ENCODE measurements around the gene ASIC2.

The ASIC2 gene

DNA sequence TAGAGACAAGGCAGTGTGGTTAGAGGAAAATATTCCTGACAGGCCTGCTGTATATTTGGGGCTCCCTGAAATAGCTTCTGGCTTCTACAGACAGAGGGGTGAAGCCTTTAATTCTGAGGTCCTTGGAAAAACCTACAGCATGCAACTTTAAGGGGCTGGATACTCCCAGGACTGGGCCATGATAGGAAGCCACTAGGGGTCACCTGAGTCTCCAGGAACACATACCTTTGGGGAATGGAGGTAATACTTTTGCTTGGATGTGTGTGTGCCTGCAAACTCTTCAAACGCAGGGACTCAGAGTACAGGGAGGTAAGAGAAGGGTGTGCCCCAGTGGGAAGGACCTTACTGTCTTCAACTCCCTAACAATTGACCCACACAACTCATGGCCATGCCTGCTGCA, 4.1 kb downstream of the ASIC2 start:
- no peak for DNase-seq (ENCODE audit: low read depth in 3 of 3)

DNA sequence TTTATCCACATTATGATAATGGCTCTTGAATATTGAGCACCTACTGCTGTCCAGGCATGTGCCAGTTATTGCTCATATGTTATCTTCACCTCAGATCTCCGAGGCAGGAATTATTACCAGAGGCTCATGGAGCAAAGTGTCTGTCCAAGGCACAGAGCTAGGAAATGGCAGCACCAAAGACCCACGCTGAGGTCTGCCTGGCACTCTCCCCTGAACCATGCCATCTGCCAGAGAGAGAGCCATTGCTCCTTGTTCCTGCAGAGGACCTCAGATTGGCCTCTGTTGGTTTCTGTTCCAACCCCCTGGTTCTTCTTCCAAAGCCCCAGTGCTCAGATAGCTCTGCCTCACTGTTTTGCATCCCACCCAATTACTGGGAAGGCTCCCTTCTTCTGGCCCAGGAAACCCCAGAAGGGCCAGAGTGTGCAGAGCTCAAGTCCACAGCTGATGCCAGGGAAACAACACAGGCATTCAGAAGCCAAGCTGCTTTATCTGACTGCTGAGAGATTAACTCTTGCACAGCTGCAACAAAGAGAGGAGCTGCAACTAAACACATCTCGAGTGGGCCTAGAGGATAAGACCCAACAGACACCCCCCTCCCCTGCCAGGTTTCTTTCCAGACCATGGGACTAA, 5.9 kb downstream of the ASIC2 start:
- DNase-seq (ENCODE audit: low read depth in 3 of 3) = no peak

DNA sequence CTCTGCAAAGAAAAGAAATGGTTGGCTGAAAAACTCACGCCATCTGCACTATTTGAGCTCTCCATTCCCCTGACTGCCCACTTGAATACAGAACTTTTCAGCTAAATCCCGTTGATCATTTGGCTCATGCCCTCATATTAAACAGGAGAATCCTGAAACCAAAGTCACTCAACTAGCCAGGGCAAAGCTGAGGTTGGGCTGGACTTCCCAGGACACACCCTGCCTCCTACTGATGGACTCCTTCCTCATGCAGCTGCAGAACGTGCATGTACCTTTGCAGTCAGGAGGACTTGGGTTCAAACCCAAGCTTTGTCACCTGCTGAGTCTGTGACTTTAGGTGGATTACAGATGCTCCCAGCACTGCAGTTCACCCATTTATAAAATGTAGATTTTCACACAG, 7.7 kb downstream of the ASIC2 start:
- no peak for DNase-seq (ENCODE audit: low read depth in 3 of 3)

DNA sequence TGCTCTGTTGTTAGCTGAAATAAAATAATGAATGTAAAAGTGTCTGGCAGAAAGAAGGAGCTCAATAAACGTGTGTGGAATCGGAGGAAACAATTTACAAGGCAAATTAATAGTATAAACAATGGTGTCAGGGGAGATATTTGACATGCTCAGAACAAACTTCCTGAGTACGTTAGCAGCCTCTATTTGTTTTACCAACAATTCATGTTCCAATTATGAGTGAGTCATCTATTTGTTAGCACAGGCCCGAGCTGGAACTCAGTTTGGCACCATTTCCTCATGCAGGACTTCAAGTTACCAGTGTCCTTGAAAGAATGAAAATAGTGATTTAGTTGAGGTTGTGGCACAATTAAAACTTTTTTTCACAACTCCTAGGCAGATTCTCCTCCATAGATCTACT, 9.1 kb downstream of the ASIC2 start:
- DNase-seq (ENCODE audit: low read depth in 3 of 3) = no peak

DNA sequence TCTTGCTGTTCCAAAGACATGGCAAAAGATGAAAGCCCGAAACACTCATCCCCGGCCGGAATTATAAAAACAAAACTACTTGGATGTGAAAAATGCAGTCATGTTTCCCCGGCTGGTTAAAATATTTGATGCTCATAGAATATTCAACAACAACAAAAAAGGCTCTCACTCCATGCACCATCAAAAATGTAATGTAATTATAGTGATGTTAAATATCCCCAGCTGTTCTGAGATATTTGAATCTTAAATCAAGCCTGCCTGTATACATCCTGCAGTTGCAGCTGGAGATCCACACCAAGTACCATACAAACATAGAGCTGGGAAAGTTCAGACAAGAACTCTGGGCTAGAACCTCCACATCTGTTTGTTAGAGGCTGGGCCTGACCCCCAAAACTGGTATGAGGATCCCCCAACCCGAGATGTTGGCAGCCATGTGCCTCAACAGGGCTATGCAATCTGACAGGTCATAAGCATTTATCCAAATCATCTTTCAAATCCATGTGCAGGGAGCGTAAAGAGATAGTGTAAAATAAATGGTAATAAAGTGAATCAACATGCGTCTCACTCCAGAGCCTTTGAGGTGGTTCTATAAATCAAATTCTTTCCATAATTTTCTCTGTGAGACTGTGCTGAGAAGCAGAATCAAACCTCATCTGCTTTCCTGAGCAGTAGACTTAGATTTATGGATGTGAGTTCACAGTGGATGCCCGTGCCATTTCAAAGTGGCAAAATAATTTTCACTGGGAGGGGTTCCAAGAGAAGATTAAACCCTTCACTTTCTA, 12.7 kb downstream of the ASIC2 start:
- no peak for DNase-seq (ENCODE audit: low read depth in 3 of 3)

DNA sequence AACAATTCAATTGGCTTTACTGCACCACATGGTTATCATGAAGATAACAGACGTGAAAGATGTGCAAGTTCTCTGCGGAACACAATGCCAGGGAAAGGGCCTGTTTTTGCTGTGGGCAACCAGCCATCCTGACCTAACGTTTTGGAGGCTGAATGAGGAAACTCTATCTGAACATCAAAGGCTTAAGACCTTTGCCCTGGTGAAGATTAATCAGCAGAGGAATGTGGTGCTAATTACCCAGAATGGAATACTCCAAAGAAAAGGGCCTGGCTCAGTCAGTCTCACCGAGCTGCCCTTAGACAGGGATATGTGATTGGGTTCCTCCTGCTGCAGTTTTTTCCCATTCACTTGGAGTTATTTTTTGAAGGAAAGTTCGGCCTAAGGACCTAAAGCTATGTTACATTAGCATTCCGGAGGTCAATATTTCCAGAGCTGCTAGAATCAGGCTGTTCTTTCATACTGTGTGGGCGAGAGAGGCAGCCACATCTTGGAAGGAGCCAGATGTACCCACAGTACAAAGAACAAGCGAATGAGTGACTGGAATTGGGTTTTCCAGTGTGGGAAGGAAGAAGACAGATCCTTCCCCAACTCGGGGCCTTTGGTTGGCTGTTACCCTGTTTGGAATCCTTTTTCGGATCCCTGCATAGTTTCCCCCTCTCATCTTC, 15.5 kb downstream of the ASIC2 start:
- no peak for DNase-seq (ENCODE audit: low read depth in 3 of 3)

DNA sequence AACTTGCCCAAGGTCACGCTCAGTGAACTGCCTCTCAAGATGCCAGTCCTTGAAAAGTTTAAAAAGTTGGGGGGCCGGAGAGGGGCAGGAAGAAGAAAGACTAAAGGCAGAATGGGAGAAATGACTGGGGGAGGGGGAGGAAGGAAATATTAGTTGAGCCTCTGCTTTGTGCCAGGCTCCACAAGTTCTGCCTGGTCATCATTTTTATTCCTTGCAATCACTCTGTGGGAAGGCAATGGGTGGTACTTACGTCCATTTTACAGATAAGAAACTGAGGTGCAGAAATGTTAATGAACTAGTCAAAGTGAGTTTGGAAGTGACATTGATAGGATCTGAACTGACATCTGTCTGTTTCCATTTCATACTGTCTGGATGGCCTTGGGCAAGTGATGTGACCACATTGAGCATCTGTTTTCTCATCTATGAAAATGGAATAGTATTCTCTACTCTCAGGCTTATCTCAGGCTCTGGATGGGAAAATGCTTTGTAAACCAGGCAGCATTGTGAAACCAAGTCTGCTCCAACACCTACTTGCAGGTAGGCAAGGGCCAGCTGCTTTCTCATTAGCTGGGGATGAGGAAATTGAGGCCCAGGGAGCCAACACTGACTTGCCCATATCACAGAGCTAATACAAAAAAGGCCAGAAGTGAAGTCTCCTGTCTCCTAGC, 19.2 kb downstream of the ASIC2 start:
- no peak for DNase-seq (ENCODE audit: low read depth in 3 of 3)

DNA sequence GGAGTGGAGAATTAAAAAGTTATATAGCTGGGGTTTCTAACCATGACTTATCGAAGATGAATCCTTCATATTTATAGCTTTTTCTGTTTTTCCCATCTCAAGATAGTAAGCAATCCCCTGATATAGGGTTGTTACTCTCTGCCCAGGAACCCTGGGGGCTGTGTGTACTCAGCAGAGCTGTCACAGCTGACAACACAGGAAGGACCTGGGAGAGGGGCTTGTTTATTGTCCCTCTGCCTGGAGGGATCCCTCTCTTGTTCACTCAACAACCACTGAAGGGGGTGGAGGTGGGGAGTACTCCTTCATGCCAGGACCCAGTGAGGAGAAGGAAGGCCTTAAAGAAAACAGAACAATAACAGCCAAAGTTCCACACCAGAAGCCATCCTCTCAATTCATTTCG, 19.8 kb downstream of the ASIC2 start:
- no peak for DNase-seq (ENCODE audit: low read depth in 3 of 3)

DNA sequence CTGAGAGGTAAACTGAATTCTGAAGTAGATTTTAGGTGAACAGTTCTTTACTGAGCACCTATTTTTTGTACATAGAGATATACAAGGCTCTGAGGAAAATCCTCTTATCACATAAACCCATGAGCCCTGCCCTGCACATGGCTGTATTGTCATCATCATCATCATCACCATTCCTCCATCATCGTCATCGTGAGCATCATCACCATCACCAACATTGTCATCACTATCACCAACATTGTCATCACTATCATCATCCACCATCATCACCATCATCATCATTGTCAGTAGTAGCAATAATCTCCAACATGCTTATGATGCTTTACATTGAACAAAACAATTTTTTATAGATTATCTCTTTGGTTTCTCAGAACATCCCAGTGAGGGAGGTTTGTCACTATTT, 20.7 kb downstream of the ASIC2 start:
- no peak for DNase-seq (ENCODE audit: low read depth in 3 of 3)

DNA sequence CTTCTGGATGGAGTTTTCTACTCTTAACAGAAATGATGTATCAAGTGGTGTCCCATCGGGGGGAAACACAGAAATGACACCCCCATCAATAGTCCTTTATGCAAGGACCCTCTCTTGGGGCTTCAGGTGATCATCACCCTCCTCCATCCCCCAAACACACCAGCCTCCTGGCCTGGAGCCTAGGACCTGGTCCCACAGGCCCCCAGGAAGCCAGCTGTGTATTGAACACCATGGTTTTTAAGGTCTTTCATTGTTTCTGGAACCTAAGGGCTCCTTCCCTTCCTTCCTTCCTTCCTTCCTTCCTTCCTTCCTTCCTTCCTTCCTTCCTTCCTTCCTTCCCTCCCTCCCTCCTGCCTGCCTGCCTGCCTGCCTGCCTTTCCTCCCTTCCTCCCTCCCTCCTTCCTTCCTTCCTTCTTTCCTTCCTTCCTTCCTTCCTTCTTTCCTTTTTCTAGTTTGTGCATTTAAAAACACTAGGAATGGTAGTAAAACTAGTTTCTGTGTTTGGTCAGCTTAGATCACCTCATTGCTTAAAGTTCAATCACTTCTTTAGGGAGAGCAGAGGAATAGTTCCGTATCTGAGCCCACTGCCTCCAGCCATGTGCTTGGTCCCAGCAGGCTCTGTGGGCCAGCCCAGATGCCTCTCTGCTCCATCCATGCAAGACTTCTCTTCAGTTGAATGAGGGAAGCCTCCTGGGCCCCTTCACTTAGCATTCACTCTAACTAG, 23.6 kb downstream of the ASIC2 start:
- DNase-seq (ENCODE audit: low read depth in 3 of 3) = no peak

DNA sequence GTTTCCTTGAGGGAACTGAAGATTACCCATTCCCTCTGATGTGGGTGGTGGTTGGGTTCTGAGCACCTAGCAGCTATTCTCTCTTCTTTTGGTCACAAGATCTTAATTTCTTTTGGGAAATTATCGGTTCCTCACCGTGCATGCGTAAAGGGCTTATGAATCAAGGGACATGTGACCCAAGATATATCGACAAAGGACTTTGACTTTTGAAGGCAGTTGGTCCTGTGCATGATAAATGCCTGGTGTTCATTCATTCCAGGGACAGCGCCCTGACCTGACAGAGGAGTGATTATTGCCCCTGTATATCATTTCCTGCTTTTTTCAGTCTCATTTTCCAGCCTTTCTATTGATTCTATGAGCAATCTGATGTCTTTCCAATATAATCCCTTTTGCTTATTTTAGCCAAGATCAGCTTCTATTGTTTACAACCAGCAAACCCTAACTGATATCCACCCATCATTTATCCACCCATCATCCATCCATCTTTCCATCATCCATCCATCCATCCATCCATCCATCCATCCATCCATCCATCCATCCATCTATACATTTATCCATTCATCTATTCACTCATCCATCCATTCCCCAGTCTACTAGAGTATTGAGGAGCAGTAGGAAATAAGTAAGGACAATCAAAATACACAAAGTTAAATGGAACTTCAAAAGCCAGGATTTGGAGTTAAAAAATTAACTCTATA, 25.1 kb downstream of the ASIC2 start:
- no peak for DNase-seq (ENCODE audit: low read depth in 3 of 3)

DNA sequence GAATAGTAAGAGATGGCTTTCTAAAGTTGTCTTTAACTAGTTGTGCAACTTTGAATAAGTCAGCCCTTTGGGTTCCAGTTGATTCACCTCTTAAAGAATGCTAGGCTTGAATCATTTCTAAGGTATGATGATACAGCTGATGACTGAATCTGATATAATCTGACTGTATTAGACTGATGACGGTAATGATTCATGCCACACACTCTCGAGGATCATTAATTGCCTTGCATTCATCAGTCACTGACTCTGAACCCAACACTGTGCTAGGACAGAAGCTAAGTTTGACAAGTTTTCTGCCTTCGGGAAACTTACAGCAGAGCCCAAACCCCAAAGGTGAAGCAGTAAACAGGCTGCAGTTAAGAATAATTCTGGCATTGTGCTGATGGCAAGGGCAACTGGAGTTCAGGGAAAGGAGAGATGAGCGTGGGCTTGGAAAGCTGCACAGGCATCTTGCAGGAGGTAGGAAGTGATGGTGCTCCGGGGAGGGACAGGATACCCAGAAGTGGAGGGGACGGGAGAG, 25.8 kb downstream of the ASIC2 start:
- no peak for DNase-seq (ENCODE audit: low read depth in 3 of 3)

DNA sequence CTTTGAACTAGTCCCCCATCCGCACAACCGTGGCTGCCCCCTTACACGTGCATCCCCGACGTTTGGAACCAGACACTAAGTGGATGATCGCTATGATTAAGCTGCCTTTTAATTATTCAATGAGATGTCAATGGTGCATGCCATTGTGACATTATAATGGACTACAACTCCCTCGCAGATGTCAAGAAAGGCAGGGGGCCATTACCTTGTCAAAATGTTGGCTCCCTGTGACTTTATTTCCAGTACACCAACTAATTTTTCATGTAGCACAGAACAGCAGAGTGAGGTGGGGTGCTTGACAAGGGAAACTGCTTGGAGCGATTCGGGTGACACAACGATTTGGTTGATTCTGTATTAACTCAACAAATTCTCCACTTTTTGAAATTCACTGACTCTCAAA, 26.5 kb downstream of the ASIC2 start:
- no peak for DNase-seq (ENCODE audit: low read depth in 3 of 3)

DNA sequence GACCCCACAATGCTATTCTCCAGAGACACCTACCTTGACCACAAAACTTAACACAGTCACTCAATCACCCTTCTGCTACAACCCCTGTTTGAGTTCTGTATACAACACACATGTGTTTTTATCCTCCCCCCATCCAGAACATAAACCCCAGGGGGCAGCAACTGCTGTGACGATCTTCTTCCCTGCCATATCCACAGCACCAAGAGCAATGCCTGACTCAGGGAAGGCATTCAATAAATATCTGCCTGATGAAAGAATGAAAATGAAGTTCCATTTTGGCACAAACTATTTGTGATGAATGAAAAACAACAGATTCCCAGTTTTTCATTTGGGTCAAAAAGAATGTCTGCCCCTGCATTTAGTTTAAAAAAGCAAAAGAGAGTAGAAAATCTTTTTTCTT, 27.0 kb downstream of the ASIC2 start:
- DNase-seq (ENCODE audit: low read depth in 3 of 3) = no peak

DNA sequence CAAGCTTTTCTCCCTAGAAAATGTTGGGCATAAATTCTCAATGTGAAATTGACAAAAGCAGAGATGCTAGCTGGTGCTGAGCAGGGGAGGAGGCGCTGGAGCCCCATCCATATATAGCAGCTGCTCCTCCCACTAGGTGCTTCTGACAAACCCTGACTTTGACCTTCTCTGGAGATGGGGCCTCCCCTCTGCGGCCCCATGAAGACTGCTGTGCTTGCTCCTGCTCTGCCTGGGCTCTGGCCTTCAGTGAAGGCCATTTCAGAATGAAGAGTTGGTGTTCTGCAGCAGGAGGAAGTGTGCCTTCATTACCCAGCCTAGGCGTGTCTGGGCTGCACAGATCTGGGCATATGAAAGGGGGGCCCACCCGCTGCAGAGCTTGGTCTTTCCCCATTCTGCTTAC, 29.7 kb downstream of the ASIC2 start:
- DNase-seq (ENCODE audit: low read depth in 3 of 3) = no peak

DNA sequence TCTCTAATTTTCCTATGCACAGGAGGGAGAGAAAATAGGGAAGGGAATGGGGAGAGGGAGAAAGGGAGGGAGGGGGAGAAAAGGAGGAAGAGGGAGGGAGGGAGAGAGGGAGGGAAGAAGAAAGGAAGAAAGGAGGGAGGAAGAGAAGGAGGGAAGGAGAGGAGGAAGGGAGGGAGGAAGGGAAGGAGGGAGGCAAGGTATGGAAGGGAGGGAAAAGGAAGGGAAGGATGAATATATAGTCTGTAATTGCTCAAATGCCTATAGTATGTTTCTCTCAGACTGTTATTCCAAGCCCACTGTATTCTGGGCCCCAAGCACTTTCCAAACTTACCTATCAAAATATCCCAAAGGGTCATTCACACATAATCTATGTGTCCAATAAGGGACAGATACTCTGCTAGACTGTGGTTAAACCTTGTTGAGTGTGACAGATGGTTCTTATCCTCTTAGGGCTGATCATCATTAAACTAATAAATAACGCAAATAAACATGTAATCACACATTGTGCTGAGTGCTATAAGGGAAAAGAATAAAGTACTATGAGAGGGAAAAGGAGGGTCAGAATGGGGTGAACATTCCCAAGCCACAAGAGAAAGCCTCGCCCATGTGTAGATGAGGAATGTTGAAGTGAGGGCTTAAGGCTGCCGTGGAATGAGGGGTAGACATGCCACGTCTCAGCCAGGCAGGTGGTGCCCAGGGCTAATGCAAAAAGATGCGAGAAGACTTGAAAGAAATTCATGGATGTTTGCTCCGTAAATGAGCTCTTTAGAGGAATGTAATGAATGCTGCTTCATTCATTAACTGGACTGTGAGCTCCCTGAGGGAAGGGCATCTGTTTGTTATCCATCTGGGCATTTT, 30.6 kb downstream of the ASIC2 start:
- no peak for DNase-seq (ENCODE audit: low read depth in 3 of 3)

DNA sequence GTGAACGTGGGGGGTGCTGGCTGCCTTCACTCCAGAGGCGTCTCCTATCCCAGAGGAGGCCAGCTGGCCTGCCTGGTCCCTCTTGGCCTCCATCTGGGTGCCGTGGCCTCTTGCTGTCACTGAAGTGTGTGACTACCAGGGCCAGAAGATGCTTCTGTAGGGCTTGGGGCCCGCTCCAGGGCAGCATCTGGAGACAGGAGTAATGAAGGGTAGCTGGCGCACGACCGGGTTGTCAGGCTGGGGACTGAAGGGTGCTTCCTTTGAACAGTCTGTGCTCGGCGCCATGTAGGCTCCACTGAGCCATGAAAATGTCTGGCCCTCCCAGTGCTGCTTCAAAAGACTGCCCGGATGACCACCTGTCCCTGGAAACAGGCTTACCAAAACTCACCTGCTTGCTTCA, 31.3 kb downstream of the ASIC2 start:
- DNase-seq (ENCODE audit: low read depth in 3 of 3) = no peak

DNA sequence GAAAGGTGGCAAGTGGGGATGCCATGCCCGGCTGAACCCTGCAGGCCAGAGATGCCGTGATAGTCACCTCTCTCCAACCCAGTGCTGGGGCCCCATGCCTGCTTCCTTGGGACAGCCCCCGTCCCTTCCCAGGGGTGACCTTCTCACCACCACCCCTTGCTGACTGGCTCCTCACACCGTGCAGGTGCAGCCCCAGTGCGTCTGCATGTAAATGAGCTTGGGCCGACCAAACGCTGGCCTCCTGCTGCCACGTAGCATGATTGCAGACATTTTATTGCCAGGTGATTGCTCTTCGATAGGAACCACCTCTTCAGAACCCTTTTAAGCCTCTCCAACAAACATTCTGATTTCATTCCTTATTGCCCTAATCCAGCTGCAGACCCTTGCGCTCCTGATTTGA, 32.5 kb downstream of the ASIC2 start:
- DNase-seq (ENCODE audit: low read depth in 3 of 3) = no peak

DNA sequence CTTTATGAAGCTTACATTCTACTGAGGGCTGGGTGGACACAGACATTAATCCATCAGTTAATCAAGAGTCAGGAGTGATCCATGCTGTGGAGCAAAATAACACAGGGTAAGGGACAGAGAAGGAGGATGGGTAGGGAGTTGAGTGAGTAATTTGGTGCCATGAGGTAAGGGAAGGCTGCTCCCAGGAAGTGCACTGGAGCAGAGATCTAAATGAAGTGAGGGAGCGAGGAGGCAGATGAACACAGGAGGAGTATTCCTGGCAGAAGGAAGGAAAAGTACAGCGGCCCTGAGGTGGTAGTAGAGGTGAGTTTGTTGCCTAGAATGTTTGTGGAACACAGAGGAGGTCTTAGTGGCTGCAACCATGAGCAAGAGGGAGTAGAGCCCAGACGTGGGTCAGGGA, 34.8 kb downstream of the ASIC2 start:
- no peak for DNase-seq (ENCODE audit: low read depth in 3 of 3)

DNA sequence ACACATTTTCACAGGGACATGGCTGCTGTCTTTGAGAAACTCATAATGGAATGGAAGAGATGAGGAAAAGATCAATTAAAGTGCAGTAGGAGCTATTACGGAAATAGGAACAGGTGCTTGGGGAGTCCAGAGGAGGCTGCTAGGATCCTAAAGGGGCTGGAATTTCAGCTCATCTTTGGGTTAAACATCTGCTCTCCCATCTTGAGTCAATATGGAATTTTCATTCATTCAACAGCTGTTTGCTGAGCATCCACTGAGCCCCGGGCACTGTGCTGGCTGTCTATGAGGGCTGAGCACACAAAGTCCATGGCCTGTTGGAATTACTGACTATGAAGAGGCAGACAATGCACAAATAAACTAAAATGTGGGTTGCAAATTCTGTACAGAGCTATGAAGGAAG, 47.9 kb downstream of the ASIC2 start:
- DNase-seq (ENCODE audit: low read depth in 3 of 3) = no peak

Measured in stimulated activated CD4-positive, alpha-beta T cell treated with anti-CD3 and anti-CD28 coated beads, TNF-alpha, amount 100 ng/mL, for 4 hours (primary cell).